Measurements from ENCODE around the gene RALY. TPM values are rescaled to one million over a fixed set of nuclear protein-coding genes. Genes with fewer than 3 reads are reported as not detected.
A peak's percentile ranks its signal among the peaks of the same experiment; 100 is the strongest.

RALY gene
- total RNA-seq, 4 donors from 2014 or later, result 100 to 115 (median 106) TPM

GRCh38 chr20:34042262-34042661 is 48.6 kb downstream of the RALY start:
- Histone ChIP-seq H3K4me1 (peaks cover 0 to 55% (median 2%) of the 10 kb centered on the region in 4 donors), H3K36me3 (no peaks in the 10 kb centered on the region), H3K4me3 (no peak overlapping the region), H3K27ac (no peak overlapping the region), H3K9me3 (no peaks in the 10 kb centered on the region), H3K27me3 (no peaks in the 10 kb centered on the region)
- no peak for DNase-seq
- TF ChIP-seq CTCF (IDR thresholded peaks at IDR 0.05) (no peak), POLR2A (IDR thresholded peaks at IDR 0.05) (no peak)

DNA sequence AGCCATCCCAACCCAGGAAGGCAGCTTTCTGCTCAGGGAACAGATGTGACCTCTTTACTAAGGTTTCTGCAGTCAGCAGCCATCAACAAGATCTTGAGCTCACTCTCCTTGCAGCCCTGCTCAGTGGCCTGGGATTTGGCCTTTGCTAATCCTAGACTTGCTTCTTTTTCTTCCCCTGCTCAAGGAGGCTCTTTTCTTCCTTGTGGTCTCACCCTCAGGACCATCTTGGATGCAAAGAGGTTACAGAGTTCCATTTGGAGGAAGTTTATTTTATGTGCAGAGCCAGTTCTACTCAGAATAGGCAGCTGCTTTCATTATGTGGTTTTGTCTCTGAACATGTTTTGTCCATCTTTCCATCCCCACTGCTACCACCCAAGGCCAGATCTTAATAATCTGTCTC is 49.3 kb downstream of the RALY start:
- DNase-seq, result no peak
- TF ChIP-seq POLR2A (IDR thresholded peaks at IDR 0.05), result no peak
- no peak for TF ChIP-seq CTCF (IDR thresholded peaks at IDR 0.05)
- Histone ChIP-seq H3K27ac (no peak overlapping the region), H3K4me1 (peaks cover 0 to 47% (median 0%) of the 10 kb centered on the region in 4 donors), H3K27me3 (no peaks in the 10 kb centered on the region), H3K9me3 (no peaks in the 10 kb centered on the region), H3K4me3 (no peak overlapping the region), H3K36me3 (no peaks in the 10 kb centered on the region)

DNA sequence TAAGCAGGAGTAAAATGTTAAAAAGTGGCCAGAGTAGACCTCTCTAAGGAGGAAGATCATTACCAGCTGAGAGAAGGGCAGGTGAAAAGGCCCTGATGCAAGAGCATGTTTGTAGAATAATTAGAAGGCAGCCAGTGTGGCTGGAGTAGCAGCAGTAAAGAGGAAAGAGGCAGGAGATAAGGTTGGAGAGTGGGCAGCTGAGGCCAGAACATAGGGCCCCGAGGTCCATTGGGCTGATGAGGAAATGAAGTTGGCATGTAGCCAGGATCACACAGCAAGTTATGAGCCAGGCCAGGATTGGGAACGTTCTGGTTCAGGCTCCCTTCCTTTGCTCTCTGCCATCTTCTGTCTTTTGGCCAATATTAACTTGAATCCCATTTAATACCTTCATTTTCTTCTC is 51.6 kb downstream of the RALY start:
- no peaks in the 10 kb centered on the region for H3K27me3 ChIP-seq
- TF ChIP-seq CTCF (IDR thresholded peaks at IDR 0.05), result no peak
- no peak overlapping the region for H3K4me3 ChIP-seq
- H3K36me3 ChIP-seq, result no peaks in the 10 kb centered on the region
- H3K4me1 ChIP-seq, result peaks cover 0 to 31% (median 0%) of the 10 kb centered on the region in 4 donors
- DNase-seq, result peak in 1 of 3 donors; percentile 58
- H3K27ac ChIP-seq, result no peak overlapping the region
- no peaks in the 10 kb centered on the region for H3K9me3 ChIP-seq

- Histone ChIP-seq H3K4me1 (peaks cover 0 to 29% (median 0%) of the 10 kb centered on the region in 4 donors), H3K36me3 (no peaks in the 10 kb centered on the region), H3K4me3 (no peak overlapping the region), H3K27me3 (no peaks in the 10 kb centered on the region), H3K27ac (peak overlapping the region in 1 of 4 donors; percentile 5), H3K9me3 (no peaks in the 10 kb centered on the region)
- no peak for TF ChIP-seq POLR2A (IDR thresholded peaks at IDR 0.05)
- TF ChIP-seq CTCF (IDR thresholded peaks at IDR 0.05), result no peak
- no peak for DNase-seq
Observed at GRCh38 chr20:34045930-34046725, 52.4 kb downstream of the RALY start.

GRCh38 chr20:34047010-34047687 is 53.4 kb downstream of the RALY start:
- DNase-seq, result no peak
- H3K4me1 ChIP-seq, result peaks cover 0 to 39% (median under 1%) of the 10 kb centered on the region in 4 donors
- H3K4me3 ChIP-seq, result no peak overlapping the region
- TF ChIP-seq POLR2A (IDR thresholded peaks at IDR 0.05) (no peak), CTCF (IDR thresholded peaks at IDR 0.05) (no peak)
- no peaks in the 10 kb centered on the region for H3K27me3 ChIP-seq
- H3K27ac ChIP-seq, result no peak overlapping the region
- H3K36me3 ChIP-seq, result no peaks in the 10 kb centered on the region
- H3K9me3 ChIP-seq, result no peaks in the 10 kb centered on the region

Data from Peyer's patch (tissue), 4 donors.